GM19468 (cell line): Measurements from ENCODE around the gene NOTCH1.

Experiments used
- ATAC-seq: cut with Tn5 transposase; IDR thresholded peaks from one replicate; pipeline ENCODE4 v1.9.1; 2021; ENCODE audit warnings: mild to moderate bottlenecking, moderate library complexity, moderate number of reproducible peaks; ENCODE audit not compliant: unreplicated experiment; ENCODE audit errors: extremely low read depth

Gene NOTCH1

GRCh38 chr9:136453326-136453725 lies 92.5 kb downstream of the NOTCH1 start:
- no peak for ATAC-seq

- no peak for ATAC-seq
Observed at GRCh38 chr9:136451221-136451877, 94.5 kb downstream of the NOTCH1 start.

DNA sequence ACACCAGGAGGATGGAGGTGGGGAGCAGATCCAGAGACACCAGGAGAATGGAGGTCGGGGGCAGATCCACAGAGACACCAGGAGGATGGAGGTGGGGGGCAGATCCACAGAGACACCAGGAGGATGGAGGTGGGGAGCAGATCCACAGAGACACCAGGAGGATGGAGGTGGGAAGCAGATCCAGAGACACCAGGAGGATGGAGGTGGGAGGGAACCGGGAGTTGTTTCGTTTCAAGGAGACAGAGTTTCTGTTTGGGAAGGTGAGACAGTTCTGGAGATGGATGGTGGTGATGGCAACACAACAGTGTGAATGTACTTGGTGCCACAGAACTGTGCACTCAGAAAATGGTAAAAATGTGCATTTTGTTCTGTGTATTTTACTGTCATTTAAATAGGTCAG lies 97.2 kb downstream of the NOTCH1 start:
- no peak for ATAC-seq

DNA sequence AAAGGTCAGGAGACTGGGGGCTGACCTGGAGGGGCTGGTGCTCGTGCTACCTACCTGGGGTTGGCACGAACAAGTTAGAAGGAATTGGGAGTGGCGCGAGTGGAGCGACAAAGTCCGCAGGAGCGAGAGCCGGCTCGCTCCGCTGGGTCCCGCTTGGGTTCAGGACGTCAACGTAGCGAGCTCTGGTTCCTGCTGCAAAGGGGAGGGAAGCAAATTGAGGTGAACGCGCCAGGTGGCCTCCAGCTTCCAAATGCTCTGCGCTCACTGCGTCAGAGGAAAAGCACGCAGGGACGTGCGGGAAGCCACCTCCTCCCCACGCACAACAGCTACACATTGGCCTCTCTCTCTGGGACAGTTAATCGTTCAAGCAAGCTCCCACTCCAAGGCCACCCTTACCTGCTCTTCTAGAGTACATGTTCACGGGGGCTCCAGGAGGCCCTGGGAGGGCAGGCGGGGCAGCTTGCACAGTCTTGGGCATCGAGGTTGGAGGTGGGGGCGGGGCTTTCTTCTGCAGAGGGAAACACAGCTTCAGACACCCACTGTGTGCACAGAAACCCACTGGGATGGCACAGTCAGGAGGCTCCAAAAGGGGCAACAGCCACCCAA lies 98.6 kb downstream of the NOTCH1 start:
- ATAC-seq = no peak

DNA sequence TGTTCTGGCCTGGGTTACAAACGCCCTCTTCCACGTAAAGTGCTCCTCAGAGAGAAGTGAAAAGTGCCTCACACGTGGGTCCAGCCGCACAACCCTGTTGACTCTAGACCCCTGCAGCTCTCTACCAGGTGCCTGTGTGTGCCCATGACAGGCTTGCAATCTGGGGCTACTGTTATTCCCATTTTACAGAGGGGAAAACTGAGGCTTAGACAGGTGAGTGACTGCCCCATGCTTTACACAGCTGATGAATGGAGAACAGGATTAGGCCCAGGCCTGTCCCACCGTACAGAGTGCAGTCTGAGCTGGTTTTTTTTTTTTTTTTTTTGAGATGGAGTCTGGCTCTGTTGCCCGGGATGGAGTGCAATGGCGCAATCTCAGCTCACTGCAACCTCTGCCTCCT lies 100.0 kb downstream of the NOTCH1 start:
- ATAC-seq = no peak
